IPS-15b (cell line): ENCODE measurements around the gene AGBL5.

Experiments used
- H3K27me3 ChIP-seq: one replicate; pipeline ENCODE4 v1.6.1; 2013; ENCODE audit warnings: low read length; ENCODE audit not compliant: control insufficient read depth, insufficient read depth
- H3K36me3 ChIP-seq: one replicate; pipeline ENCODE4 v1.6.1; 2013; ENCODE audit warnings: low read length; ENCODE audit not compliant: control insufficient read depth, insufficient read depth
- H3K4me1 ChIP-seq: one replicate; pipeline ENCODE4 v1.6.1; 2013; ENCODE audit warnings: mild to moderate bottlenecking, low read length; ENCODE audit not compliant: control insufficient read depth, insufficient read depth
- H3K4me3 ChIP-seq: one replicate; pipeline ENCODE4 v1.5.1; 2013; ENCODE audit warnings: low read depth, low read length
- H3K9ac ChIP-seq: one replicate; pipeline ENCODE4 v1.6.1; 2013; ENCODE audit warnings: low read depth, mild to moderate bottlenecking, low read length
- H3K9me3 ChIP-seq: one replicate; pipeline ENCODE4 v1.6.1; 2013; ENCODE audit warnings: mild to moderate bottlenecking, low read length; ENCODE audit not compliant: control insufficient read depth, insufficient read depth

AGBL5 gene

DNA sequence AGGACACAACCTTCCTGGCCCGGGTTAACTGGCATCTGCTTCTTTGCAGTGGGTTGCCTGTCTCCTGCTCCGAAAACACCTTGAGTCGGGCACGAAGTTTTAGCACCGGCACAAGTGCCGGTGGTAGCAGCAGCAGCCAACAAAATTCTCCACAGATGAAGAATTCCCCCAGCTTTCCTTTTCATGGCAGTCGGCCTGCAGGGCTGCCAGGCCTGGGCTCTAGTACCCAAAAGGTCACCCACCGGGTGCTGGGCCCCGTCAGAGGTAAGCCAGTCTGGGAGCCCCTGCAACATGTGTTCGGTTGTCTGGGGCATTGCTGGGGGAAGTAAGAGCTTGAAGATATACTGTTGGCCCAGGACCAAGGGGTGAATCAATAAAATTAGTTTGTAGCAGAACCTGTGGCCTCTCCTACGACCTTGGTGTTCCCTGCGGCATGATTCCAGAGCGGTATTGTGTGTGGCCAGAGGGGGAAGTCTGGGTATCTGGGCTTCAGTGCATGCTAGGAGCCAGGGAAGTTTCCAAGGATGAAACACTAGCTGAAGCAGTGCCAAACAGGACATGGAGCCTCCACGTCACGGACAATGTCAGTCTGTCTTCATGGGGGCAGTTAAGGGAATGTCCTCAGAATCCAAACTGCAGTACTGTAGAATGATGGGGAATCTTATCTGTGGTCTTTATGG lies 7.8 kb downstream of the AGBL5 start:
- Histone ChIP-seq H3K27me3 (no peaks in the 10 kb centered on the region), H3K4me3 (no peak overlapping the region), H3K9ac (no peak overlapping the region), H3K4me1 (no peaks in the 10 kb centered on the region), H3K36me3 (peaks cover 30% of the 10 kb centered on the region), H3K9me3 (no peaks in the 10 kb centered on the region)

DNA sequence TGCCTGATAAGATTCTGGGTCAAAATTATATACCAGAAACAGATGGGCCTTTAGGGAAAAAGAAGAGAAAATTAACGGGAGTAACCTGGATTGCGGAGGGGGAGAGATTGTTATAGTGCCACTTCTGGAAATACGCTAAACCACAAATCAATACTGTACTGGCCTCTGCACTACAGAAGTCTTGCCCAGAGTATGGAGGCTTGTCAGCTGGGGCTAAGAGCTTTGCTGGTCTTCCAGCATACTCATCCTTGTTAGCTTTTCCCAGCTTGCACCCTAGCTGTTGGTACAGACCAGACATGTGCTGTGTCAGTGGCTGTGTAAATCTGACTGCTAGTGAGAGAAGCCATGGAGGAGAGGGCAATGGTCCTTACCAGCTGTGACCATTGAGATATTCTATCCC lies 8.9 kb downstream of the AGBL5 start:
- Histone ChIP-seq H3K27me3 (no peaks in the 10 kb centered on the region), H3K4me1 (no peaks in the 10 kb centered on the region), H3K9me3 (no peaks in the 10 kb centered on the region), H3K9ac (no peak overlapping the region), H3K36me3 (peaks cover 24% of the 10 kb centered on the region), H3K4me3 (no peak overlapping the region)

GRCh38 chr2:27065128-27065527 lies 13.7 kb downstream of the AGBL5 start:
- Histone ChIP-seq H3K27me3 (no peaks in the 10 kb centered on the region), H3K9ac (no peak overlapping the region), H3K36me3 (peaks cover 24% of the 10 kb centered on the region), H3K4me1 (no peaks in the 10 kb centered on the region), H3K9me3 (no peaks in the 10 kb centered on the region), H3K4me3 (no peak overlapping the region)

GRCh38 chr2:27067385-27067784 lies 15.9 kb downstream of the AGBL5 start:
- H3K36me3 ChIP-seq = peaks cover 24% of the 10 kb centered on the region
- no peak overlapping the region for H3K4me3 ChIP-seq
- no peaks in the 10 kb centered on the region for H3K27me3 ChIP-seq
- no peaks in the 10 kb centered on the region for H3K9me3 ChIP-seq
- H3K4me1 ChIP-seq = peaks cover 4% of the 10 kb centered on the region
- no peak overlapping the region for H3K9ac ChIP-seq

DNA sequence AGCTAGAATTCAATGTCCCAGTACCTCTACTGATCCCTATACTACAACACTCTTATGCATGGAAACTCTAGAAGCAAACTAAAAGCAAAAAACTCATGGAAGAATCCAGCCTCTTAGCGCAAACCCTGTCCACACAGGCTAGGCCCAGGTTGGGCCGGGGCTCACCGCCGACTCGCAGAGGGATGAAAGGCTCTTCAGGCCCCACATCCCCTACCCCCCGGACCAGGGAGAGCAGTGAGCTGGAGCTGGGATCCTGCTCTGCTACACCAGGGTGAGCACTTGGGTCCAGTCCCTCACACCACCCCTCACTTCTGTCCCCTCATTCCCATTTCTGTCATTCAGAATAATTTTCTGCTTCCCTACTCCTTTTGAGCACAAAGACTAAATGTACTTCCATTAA lies 18.0 kb downstream of the AGBL5 start:
- Histone ChIP-seq H3K36me3 (peaks cover 20% of the 10 kb centered on the region), H3K4me3 (no peak overlapping the region), H3K4me1 (peaks cover 4% of the 10 kb centered on the region), H3K9ac (no peak overlapping the region), H3K27me3 (no peaks in the 10 kb centered on the region), H3K9me3 (no peaks in the 10 kb centered on the region)

DNA sequence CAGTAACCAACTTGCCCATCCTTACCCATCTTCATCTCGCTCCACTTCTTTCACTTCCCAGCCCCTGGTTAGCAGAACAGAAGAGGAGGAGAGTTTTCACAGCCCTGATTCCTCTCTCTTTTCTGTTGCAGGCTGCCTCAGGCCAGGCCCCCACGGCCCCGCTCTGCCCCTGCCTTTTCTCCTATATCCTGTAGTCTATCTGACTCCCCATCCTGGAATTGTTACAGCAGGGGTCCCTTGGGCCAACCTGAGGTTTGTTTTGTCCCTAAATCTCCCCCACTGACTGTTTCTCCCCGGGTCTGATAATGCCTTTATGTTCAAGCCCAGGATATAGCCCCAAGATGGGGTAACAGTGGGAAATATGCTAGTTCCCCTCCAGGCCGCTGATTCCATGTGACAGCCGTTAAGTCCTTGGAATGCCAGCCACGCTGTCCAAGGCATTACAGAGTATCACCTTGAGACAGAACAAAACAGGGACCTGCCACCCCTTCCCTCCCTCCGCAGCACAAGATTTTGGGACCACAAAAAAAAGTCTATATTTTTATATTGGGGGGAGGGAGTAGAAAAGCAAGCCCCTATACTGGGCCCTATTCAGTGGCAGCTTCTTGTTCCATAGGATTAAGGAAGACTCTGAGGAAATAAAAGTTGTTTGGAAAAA lies 18.6 kb downstream of the AGBL5 start:
- H3K4me1 ChIP-seq = peaks cover 4% of the 10 kb centered on the region

GRCh38 chr2:27070653-27071276 lies 19.3 kb downstream of the AGBL5 start:
- Histone ChIP-seq H3K36me3 (peaks cover 20% of the 10 kb centered on the region), H3K4me1 (peaks cover 4% of the 10 kb centered on the region), H3K4me3 (peak overlapping the region; percentile 99), H3K27me3 (no peaks in the 10 kb centered on the region), H3K9me3 (no peaks in the 10 kb centered on the region), H3K9ac (peak overlapping the region; percentile 89)

More for the DNA sequence above, 18.6 kb downstream of the AGBL5 start:
- Histone ChIP-seq H3K4me3 (peak overlapping the region; percentile 99), H3K9me3 (no peaks in the 10 kb centered on the region), H3K9ac (no peak overlapping the region), H3K36me3 (peaks cover 20% of the 10 kb centered on the region), H3K27me3 (no peaks in the 10 kb centered on the region)

GRCh38 chr2:27071277-27071989 lies 20.0 kb downstream of the AGBL5 start, which contains the start of gene OST4:
Gene OST4, minus strand, starts transcription at chr2:27071654.
- Histone ChIP-seq H3K36me3 (peaks cover 20% of the 10 kb centered on the region), H3K4me1 (peaks cover 4% of the 10 kb centered on the region), H3K9ac (peak within 1 kb of the TSS; percentile 89), H3K4me3 (peak within 1 kb of the TSS; percentile 99), H3K27me3 (no peaks in the 10 kb centered on the region), H3K9me3 (no peaks in the 10 kb centered on the region)

DNA sequence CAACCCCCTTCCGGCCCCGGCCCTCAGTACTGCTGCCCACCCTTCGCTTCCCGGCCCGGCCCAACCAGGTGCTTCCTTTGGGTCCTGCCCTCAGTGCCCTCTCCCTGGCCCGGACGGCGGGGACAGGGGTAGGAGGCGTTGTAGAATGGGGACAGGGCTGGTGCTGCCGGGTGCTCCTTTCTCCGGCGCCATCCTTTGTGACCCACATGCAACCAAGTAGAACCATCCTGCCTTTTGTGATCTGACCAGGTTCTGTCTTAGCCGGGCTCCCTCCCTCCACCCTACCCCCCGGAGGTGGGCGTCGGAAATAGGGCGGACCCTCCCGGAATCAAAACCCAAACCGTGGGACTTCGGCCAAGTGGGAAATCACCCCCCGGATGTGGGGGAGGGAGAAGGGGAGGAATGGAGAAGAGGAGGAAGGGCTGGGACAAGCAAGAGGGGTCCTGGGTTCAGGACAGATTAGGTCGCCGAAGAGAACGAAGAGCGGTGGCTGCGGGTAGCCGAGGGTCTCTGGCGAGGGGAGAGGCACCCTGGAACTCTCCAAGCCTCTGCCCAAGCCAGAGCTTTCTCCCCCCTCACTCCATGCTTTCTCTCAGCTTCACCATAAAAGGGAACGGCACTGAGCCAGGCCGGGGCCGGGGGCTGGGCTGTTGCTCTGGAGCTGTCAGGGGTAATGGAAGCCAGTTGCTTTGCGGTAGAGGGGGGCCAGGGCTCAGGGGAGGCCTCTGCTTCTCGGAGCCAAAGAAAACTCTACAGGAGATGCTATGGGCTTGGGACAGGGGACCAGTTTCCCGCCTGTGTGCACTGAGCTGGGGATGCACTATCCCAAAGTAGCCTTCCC lies 20.7 kb downstream of the AGBL5 start:
- peaks cover 20% of the 10 kb centered on the region for H3K36me3 ChIP-seq
- H3K9me3 ChIP-seq = no peaks in the 10 kb centered on the region
- peak overlapping the region; percentile 79 for H3K9ac ChIP-seq
- H3K4me1 ChIP-seq = peaks cover 4% of the 10 kb centered on the region
- H3K27me3 ChIP-seq = no peaks in the 10 kb centered on the region
- H3K4me3 ChIP-seq = peak overlapping the region; percentile 85

DNA sequence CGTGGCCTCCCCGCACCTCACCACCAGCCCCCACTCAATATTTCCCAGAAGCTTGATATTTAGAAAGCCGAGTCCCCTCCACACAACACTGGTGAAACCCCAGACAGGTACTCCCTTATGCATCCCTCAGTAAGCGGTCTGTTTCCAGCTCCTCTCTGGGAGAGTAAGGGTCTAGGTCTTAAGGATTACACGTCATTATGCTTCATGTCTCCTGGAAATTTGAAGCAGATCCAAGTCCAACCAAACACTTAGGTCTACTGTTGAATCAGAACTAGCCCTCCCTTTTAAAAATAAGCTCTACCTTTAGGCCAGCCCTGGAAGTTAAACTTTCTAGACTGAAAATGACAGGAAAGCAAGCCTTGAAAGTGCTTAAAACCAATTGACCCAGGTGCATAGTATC lies 21.5 kb downstream of the AGBL5 start:
- no peaks in the 10 kb centered on the region for H3K9me3 ChIP-seq
- peaks cover 4% of the 10 kb centered on the region for H3K4me1 ChIP-seq
- no peak overlapping the region for H3K9ac ChIP-seq
- peak overlapping the region; percentile 85 for H3K4me3 ChIP-seq
- H3K27me3 ChIP-seq = no peaks in the 10 kb centered on the region
- peaks cover 17% of the 10 kb centered on the region for H3K36me3 ChIP-seq

- Histone ChIP-seq H3K4me1 (peaks cover 4% of the 10 kb centered on the region), H3K4me3 (no peak overlapping the region), H3K9ac (no peak overlapping the region), H3K27me3 (no peaks in the 10 kb centered on the region), H3K36me3 (peaks cover 9% of the 10 kb centered on the region), H3K9me3 (no peaks in the 10 kb centered on the region)
Measured at GRCh38 chr2:27073782-27074181, 22.3 kb downstream of the AGBL5 start.
